Liver (tissue), 9 donors: Measurements from ENCODE around the gene SRGAP1. TPM values are rescaled to one million over a fixed set of nuclear protein-coding genes. Genes with fewer than 3 reads are reported as not detected.

Experiments
- DNase-seq: peaks from one replicate; pipeline ENCODE4 v3.0.0-alpha.2; 2017; ENCODE audit warnings: low spot score
- H3K27ac ChIP-seq, 2 donors: one replicate each; pipeline ENCODE4 v1.7.0; 2013; ENCODE audit warnings: inconsistent platforms in 2 of 2, low read length in 2 of 2, control low read depth in 1 of 2, low read depth in 1 of 2, mild to moderate bottlenecking in 1 of 2
- H3K27me3 ChIP-seq, 4 donors: one replicate each; pipeline versions ENCODE4 v1.6.1 to v1.7.0; 2013; ENCODE audit warnings: low read length in 3 of 4, inconsistent platforms in 1 of 4, mild to moderate bottlenecking in 1 of 4, moderate library complexity in 1 of 4; ENCODE audit not compliant: control insufficient read depth in 4 of 4, insufficient read depth in 4 of 4
- H3K36me3 ChIP-seq, 4 donors: one replicate each; pipeline versions ENCODE4 v1.6.1 to v1.7.0; 2013; ENCODE audit warnings: low read length in 3 of 4, mild to moderate bottlenecking in 3 of 4, low read depth in 1 of 4, moderate library complexity in 1 of 4; ENCODE audit not compliant: control insufficient read depth in 4 of 4, insufficient read depth in 3 of 4
- H3K4me1 ChIP-seq, 4 donors: one replicate each; pipeline versions ENCODE4 v1.6.1 to v1.7.0; 2013; ENCODE audit warnings: low read length in 3 of 4, mild to moderate bottlenecking in 3 of 4, moderate library complexity in 1 of 4; ENCODE audit not compliant: control insufficient read depth in 4 of 4, insufficient read depth in 4 of 4
- H3K4me3 ChIP-seq, 3 donors: one replicate each; pipeline versions ENCODE4 v1.6.1 to v1.7.0; 2013; ENCODE audit warnings: low read length in 3 of 3, control low read depth in 1 of 3, low read depth in 1 of 3, mild to moderate bottlenecking in 1 of 3
- H3K9ac ChIP-seq, 2 donors: one replicate each; pipeline ENCODE4 v1.7.0; 2013; ENCODE audit warnings: low read length in 2 of 2, mild to moderate bottlenecking in 2 of 2, moderate library complexity in 2 of 2, control low read depth in 1 of 2, low read depth in 1 of 2
- H3K9me3 ChIP-seq, 4 donors: one replicate each; pipeline versions ENCODE4 v1.6.1 to v1.7.0; 2013; ENCODE audit warnings: low read length in 3 of 4; ENCODE audit not compliant: control insufficient read depth in 4 of 4
- FOXA1 ChIP-seq: IDR thresholded peaks from 2 replicates; pipeline ENCODE4 v1.6.1; 2016; ENCODE audit warnings: antibody characterized with exemption
- FOXA2 ChIP-seq: IDR thresholded peaks from 2 replicates; pipeline ENCODE4 v1.6.1; 2016; ENCODE audit warnings: antibody characterized with exemption
- GABPA ChIP-seq, 2 donors: IDR thresholded peaks in 1 of 2; conservative IDR thresholded peaks in 1 of 2; 2 replicates each; pipeline ENCODE4 v1.6.1; 2016; ENCODE audit warnings: antibody characterized with exemption in 2 of 2, mild to moderate bottlenecking in 1 of 2, moderate library complexity in 1 of 2
- HNF4A ChIP-seq, 2 donors: conservative IDR thresholded peaks; 2 replicates each; pipeline ENCODE4 v1.6.1; 2016; ENCODE audit warnings: antibody characterized with exemption in 2 of 2, mild to moderate bottlenecking in 2 of 2
- HNF4G ChIP-seq: IDR thresholded peaks from 2 replicates; pipeline ENCODE4 v1.6.1; 2016; ENCODE audit warnings: antibody characterized with exemption
- JUND ChIP-seq, 2 donors: IDR thresholded peaks; 2 replicates each; pipeline ENCODE4 v1.6.1; 2016; ENCODE audit warnings: antibody characterized with exemption in 2 of 2
- NR2F2 ChIP-seq: IDR thresholded peaks from 2 replicates; pipeline ENCODE4 v1.6.1; 2016; ENCODE audit warnings: antibody characterized with exemption
- RAD21 ChIP-seq, 2 donors: IDR thresholded peaks; 2 replicates each; pipeline ENCODE4 v1.6.1; 2016; ENCODE audit warnings: antibody characterized with exemption in 2 of 2, mild to moderate bottlenecking in 2 of 2
- RXRA ChIP-seq, 2 donors: IDR thresholded peaks; 2 replicates each; pipeline ENCODE4 v1.6.1; 2017 to 2018; ENCODE audit warnings: antibody characterized with exemption in 2 of 2, mild to moderate bottlenecking in 1 of 2
- SP1 ChIP-seq: IDR thresholded peaks from 2 replicates; pipeline ENCODE4 v1.6.1; 2018; ENCODE audit warnings: antibody characterized with exemption, mild to moderate bottlenecking
- TAF1 ChIP-seq: conservative IDR thresholded peaks from 2 replicates; pipeline ENCODE4 v1.6.1; 2016; ENCODE audit warnings: antibody characterized with exemption, mild to moderate bottlenecking
- YY1 ChIP-seq: IDR thresholded peaks from 2 replicates; pipeline ENCODE4 v1.6.1; 2016; ENCODE audit warnings: antibody characterized with exemption, mild to moderate bottlenecking
- WGBS: extraction: QIAGEN DNeasy Blood & Tissue Kit; methylation state at CpG from one replicate; pipeline ENCODE4 v1.1.7; 2013; 5-methylcytosine and 5-hydroxymethylcytosine counted together
- polyA plus RNA-seq, 2 donors: library from polyadenylated mRNA; stranded (reverse) in 1 of 2; unstranded in 1 of 2; fragments of 200-250 nt in 1 of 2; fragments of >200 nt in 1 of 2; fragmentation: Nextera tagmentation in 1 of 2; extraction: Ambion mirVana in 1 of 2; gene quantifications; one replicate each; pipeline versions ENCODE4 v1.2.1 to v1.2.3, GENCODE V29; 2013 to 2015
- total RNA-seq, 2 donors: library from RNA; depleted of rRNA; stranded (reverse); fragments of >200 nt; gene quantifications; one replicate each; pipeline ENCODE4 v1.2.3, GENCODE V29; 2014
- TF ChIP-seq, protein P1 (sequence below): IDR thresholded peaks from 2 replicates; pipeline ENCODE4 v1.6.1; 2016; ENCODE audit warnings: antibody characterized with exemption
- TF ChIP-seq, protein P2 (sequence below): fragments of 150-350 bp; IDR thresholded peaks from 2 replicates; pipeline ENCODE4 v1.5.1; 2017; ENCODE audit warnings: improper control_type of control experiment, low read depth, low read length; ENCODE audit not compliant: missing input control
- TF ChIP-seq, protein P3 (sequence below): IDR thresholded peaks from 2 replicates; pipeline ENCODE4 v1.6.1; 2016; ENCODE audit warnings: antibody characterized with exemption
- donor health status: healthy.
- donor health status: healthy.
- donor health status: healthy.
- donor health status: healthy.
- donor health status: healthy.

SRGAP1 gene
- total and polyA plus RNA-seq, 4 donors = 0.28 to 1.3 (median 0.85) TPM

DNA sequence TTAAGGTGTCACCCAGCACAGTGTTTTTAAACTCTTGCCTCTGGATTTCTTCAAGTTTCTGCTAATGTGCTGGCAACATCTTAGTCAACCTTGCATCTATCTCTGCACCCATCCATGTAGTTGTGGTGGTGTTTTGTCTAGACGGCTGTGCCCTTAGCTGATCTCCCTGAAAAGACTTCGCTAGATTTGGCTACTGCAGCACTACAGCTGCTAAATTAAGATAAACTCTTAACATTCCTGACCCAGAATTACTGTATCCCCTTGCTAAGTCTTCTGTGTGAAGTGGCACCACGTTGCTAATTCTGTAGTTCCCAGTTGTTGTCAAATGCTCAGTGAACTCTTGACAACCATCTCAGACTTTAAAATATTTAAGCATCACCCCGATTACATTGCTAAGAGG is 66.8 kb downstream of the SRGAP1 start:
- H3K4me3 ChIP-seq = no peak overlapping the region
- TF ChIP-seq HNF4G = no peak
- no peak for TF ChIP-seq SP1
- TF ChIP-seq JUND (IDR thresholded peaks at IDR 0.05) = no peak
- TF ChIP-seq, protein P1, sequence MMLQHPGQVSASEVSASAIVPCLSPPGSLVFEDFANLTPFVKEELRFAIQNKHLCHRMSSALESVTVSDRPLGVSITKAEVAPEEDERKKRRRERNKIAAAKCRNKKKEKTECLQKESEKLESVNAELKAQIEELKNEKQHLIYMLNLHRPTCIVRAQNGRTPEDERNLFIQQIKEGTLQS = no peak
- no peak for TF ChIP-seq YY1
- TF ChIP-seq RAD21 (IDR thresholded peaks at IDR 0.05) = no peak
- TF ChIP-seq FOXA1 = no peak
- TF ChIP-seq RXRA (IDR thresholded peaks at IDR 0.05) = no peak
- TF ChIP-seq, protein P2, sequence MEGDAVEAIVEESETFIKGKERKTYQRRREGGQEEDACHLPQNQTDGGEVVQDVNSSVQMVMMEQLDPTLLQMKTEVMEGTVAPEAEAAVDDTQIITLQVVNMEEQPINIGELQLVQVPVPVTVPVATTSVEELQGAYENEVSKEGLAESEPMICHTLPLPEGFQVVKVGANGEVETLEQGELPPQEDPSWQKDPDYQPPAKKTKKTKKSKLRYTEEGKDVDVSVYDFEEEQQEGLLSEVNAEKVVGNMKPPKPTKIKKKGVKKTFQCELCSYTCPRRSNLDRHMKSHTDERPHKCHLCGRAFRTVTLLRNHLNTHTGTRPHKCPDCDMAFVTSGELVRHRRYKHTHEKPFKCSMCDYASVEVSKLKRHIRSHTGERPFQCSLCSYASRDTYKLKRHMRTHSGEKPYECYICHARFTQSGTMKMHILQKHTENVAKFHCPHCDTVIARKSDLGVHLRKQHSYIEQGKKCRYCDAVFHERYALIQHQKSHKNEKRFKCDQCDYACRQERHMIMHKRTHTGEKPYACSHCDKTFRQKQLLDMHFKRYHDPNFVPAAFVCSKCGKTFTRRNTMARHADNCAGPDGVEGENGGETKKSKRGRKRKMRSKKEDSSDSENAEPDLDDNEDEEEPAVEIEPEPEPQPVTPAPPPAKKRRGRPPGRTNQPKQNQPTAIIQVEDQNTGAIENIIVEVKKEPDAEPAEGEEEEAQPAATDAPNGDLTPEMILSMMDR = no peak
- no peak for TF ChIP-seq NR2F2
- no peak for TF ChIP-seq FOXA2
- TF ChIP-seq HNF4A (conservative IDR thresholded peaks at IDR 0.05) = no peak
- TF ChIP-seq TAF1 = no peak
- TF ChIP-seq GABPA (IDR thresholded peaks at IDR 0.05 in 1 of 2, conservative IDR thresholded peaks at IDR 0.05 in 1 of 2) = no peak
- WGBS = 75% methylated on average over 4 of the region's 4 CpGs
- no peaks in the 10 kb centered on the region for H3K36me3 ChIP-seq
- DNase-seq = no peak
- H3K9ac ChIP-seq = no peak overlapping the region
- H3K27ac ChIP-seq = no peak overlapping the region
- H3K9me3 ChIP-seq = no peaks in the 10 kb centered on the region
- no peaks in the 10 kb centered on the region for H3K27me3 ChIP-seq
- H3K4me1 ChIP-seq = no peaks in the 10 kb centered on the region

DNA sequence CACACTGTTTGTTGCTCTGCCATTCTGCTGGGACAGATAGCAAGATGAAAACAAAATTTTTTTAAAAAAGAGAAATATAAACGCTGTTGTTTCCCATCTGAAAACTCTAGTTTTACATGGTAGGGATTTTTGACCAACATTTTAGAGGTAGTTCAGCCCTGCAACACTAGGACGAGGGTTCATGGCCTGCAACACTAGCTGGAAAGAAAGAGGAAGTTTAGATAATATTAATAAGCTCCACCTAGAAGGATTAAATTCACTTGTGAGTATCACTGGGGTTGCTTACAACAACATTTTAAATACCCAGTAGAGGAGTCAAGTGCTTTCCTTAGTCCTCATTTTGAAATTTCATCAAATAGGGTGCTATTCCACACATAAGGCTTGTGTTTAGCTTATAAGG is 68.2 kb downstream of the SRGAP1 start:
- H3K27me3 ChIP-seq = no peaks in the 10 kb centered on the region
- peaks cover 0 to 4% (median 0%) of the 10 kb centered on the region in 4 donors for H3K4me1 ChIP-seq
- no peak for DNase-seq
- TF ChIP-seq RXRA (IDR thresholded peaks at IDR 0.05) = no peak
- TF ChIP-seq, protein P3, sequence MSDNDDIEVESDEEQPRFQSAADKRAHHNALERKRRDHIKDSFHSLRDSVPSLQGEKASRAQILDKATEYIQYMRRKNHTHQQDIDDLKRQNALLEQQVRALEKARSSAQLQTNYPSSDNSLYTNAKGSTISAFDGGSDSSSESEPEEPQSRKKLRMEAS = no peak
- TF ChIP-seq FOXA2 = no peak
- TF ChIP-seq, protein P2 = no peak
- TF ChIP-seq JUND (IDR thresholded peaks at IDR 0.05) = no peak
- H3K4me3 ChIP-seq = no peak overlapping the region
- H3K36me3 ChIP-seq = no peaks in the 10 kb centered on the region
- no peak overlapping the region for H3K27ac ChIP-seq
- 74% methylated on average over 2 of the region's 2 CpGs for WGBS
- no peaks in the 10 kb centered on the region for H3K9me3 ChIP-seq
- H3K9ac ChIP-seq = no peak overlapping the region

DNA sequence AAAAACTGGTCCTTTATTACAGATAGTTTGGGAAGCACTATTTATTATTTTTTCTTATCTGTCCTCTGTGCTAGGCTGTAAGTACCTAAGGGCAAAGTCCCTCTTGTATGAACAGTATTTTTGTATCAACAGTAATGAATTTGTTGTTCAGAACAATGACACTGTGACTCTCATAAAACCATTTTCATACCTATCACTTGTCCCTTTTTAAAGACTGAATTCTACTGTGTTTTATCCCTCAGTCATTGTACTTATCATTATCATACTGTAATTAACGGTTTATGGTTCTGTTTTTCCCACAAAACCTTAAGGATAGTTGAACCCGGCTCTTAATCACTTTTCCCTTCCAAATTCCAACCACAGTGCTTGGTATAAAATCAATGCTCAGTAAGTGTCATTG is 69.4 kb downstream of the SRGAP1 start:
- no peak overlapping the region for H3K4me3 ChIP-seq
- no peaks in the 10 kb centered on the region for H3K36me3 ChIP-seq
- TF ChIP-seq SP1 (no peak), HNF4A (conservative IDR thresholded peaks at IDR 0.05) (peak in 1 of 2 donors; percentile 16)
- DNase-seq = no peak
- no peak overlapping the region for H3K27ac ChIP-seq
- peaks cover 0 to 10% (median 1%) of the 10 kb centered on the region in 4 donors for H3K4me1 ChIP-seq
- H3K9ac ChIP-seq = no peak overlapping the region
- no peaks in the 10 kb centered on the region for H3K9me3 ChIP-seq
- 66% methylated on average over 2 of the region's 2 CpGs for WGBS
- no peaks in the 10 kb centered on the region for H3K27me3 ChIP-seq
